IPS-20b (cell line): ENCODE results near the gene CIZ1.
"Not testable (repeated sequence)": the region's sequence is repeated elsewhere in the genome, so short reads cannot be mapped to it uniquely, and the experiment has no call there.

ENCODE experiments used
- H3K27ac ChIP-seq: one replicate; pipeline ENCODE4 v1.5.1; 2013; ENCODE audit warnings: low read length
- H3K27me3 ChIP-seq: 2 replicates; pipeline ENCODE4 v1.6.1; 2013; ENCODE audit warnings: mild to moderate bottlenecking, low read length, inconsistent platforms; ENCODE audit not compliant: insufficient read depth
- H3K36me3 ChIP-seq: 2 replicates; pipeline ENCODE4 v1.6.1; 2013; ENCODE audit warnings: low read depth, mild to moderate bottlenecking, inconsistent platforms, low read length, moderate library complexity; ENCODE audit not compliant: insufficient read depth
- H3K4me1 ChIP-seq: 2 replicates; pipeline ENCODE4 v1.6.1; 2013; ENCODE audit warnings: mild to moderate bottlenecking, control low read depth, inconsistent platforms, low read length, moderate library complexity; ENCODE audit not compliant: insufficient read depth
- H3K4me3 ChIP-seq: 2 replicates; pipeline ENCODE4 v1.5.1; 2013; ENCODE audit warnings: mild to moderate bottlenecking, low read length, inconsistent platforms
- H3K9ac ChIP-seq: 2 replicates; pipeline ENCODE4 v1.6.1; 2013; ENCODE audit warnings: low read depth, mild to moderate bottlenecking, inconsistent platforms, low read length, moderate library complexity
- H3K9me3 ChIP-seq: 2 replicates; pipeline ENCODE4 v1.6.1; 2013; ENCODE audit warnings: mild to moderate bottlenecking, low read depth, low read length, inconsistent platforms; ENCODE audit not compliant: insufficient read depth

CIZ1 gene

DNA sequence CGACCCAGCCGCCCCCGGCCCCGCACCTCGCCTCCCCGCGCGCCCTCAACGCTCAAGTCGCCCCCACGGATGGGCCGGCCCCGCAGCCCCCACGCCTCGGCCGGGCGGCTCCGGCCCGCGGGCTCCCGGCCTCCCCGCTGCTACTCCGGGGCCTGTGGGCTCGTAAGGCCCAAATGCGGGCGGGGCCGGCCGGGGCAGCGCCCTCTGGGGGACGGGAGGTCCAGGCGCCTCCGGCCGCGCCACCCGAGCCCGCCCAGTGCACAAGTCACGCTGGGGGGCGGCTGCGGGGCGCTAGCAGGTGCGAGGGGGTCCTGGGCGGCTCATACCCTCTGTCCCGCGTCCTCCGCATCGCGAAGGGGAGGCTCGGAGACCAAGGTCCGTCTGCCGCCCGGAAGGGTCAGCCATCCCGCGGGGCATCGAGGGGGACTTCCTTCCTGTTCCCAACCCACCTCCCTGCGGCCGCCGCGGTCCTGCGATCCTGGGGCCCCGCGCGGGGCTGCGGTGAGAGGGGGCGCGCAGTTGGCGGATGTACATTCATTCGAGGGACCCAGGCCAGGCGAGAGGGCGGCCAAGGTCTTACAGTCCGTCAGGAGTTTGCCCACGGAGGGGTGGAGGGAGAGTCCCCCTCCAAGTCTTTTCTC lies at the start of gene CIZ1:
CIZ1 (minus strand) TSS at position 167 of the 641 bp plus-strand sequence. CDS start 715 bp downstream, outside the sequence.
- peak within 1 kb of the TSS; percentile 88 for H3K4me3 ChIP-seq
- no peaks in the 10 kb centered on the region for H3K9me3 ChIP-seq
- H3K27me3 ChIP-seq, result peaks cover 5% of the 10 kb centered on the region; the same call in 1 of the 2 replicates

DNA sequence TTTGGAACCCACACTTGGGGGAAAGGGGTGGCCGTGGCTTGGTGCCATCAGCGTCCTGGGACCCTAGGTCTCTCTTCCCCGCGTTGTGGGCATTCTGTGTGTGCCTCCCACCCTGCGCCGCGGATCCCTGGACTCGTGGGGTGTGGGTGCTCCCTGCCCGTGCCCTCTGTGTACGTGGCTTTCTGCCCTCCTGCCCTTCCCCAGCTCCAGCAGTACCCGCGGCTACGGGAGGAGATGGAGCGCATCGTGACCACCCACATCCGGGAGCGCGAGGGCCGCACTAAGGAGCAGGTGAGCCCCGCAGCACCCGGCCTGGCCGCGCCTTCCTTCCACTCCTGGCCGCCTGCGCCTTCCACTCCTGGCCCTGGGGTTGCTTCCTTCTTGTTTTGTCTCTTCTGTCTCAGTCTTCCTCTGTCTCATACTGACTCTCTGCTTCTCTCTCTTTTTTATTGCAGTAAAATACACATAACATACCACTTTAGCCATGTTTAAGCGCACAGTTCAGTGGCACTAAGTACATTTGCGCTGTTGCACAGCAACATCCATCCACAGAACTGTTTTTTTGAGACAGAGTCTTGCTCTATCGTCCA lies 42.5 kb upstream of the CIZ1 start:
- H3K27me3 ChIP-seq, result no peaks in the 10 kb centered on the region
- no peak overlapping the region for H3K9ac ChIP-seq
- H3K4me1 ChIP-seq, result no peaks in the 10 kb centered on the region
- H3K36me3 ChIP-seq, result 0 out of 2 replicates have a peak, but pooled peaks cover 4% of the 10 kb centered on the region
- no peak overlapping the region for H3K4me3 ChIP-seq
- no peak overlapping the region for H3K27ac ChIP-seq
- H3K9me3 ChIP-seq, result no peaks in the 10 kb centered on the region

More for the DNA sequence above, at the start of gene CIZ1:
- Histone ChIP-seq H3K9ac (peak within 1 kb of the TSS; percentile 83; the same call in 1 of the 2 replicates), H3K36me3 (peaks cover 21% of the 10 kb centered on the region; the same call in 1 of the 2 replicates), H3K4me1 (no peaks in the 10 kb centered on the region; the same call in 1 of the 2 replicates), H3K27ac (no peak within 1 kb of the TSS)

DNA sequence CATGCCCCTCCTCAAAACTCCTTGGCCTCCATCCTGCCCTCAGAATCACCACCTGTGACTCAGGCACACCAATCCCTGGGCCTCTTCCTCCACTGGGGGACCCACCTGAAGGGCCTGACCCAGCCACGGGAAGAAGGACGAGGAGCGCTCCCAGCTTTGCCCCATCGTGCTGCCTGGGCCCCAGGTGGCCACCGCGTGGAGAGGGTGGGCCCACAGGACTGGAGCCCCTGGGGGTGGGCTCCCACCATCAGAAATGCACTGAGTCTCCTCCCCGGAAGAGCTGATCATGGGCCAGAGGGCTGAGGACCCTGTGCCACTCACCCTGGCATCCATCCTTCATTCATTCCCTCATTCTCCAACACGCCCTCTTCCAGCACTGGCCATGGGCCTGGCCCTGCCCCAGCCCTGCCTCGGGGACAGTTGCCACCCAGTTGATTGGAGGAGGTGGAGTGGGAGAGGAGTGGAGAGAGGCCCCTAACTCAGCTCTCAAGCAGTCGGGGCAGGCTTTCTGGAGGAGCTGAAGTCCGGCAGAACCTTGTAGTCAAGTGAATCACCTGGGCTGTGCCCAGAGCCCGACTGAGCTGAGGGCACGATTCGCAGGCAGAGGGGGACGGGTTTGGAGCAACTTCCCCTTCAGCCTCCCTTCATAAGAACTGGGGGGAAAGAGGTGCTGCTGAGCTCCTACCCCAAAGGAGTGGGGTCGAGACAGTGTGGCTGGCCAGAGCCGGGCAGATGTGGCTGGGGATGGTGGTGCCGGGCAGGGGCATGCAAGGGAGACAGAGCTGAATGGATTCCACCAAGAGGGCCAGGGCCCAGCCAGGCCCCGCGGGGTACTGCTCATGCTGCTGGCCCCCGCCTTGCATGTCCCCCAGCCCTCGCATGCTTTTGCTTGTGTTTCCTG lies 41.4 kb upstream of the CIZ1 start:
- H3K9me3 ChIP-seq, result no peaks in the 10 kb centered on the region
- no peak overlapping the region for H3K9ac ChIP-seq
- no peak overlapping the region for H3K4me3 ChIP-seq
- no peaks in the 10 kb centered on the region for H3K4me1 ChIP-seq
- H3K27me3 ChIP-seq, result no peaks in the 10 kb centered on the region
- 0 out of 2 replicates have a peak, but pooled peaks cover 4% of the 10 kb centered on the region for H3K36me3 ChIP-seq
- no peak overlapping the region for H3K27ac ChIP-seq

GRCh38 chr9:128231638-128232527 lies 40.5 kb upstream of the CIZ1 start:
- H3K4me3 ChIP-seq, result no peak overlapping the region
- H3K36me3 ChIP-seq, result 0 out of 2 replicates have a peak, but pooled peaks cover 2% of the 10 kb centered on the region
- no peaks in the 10 kb centered on the region for H3K9me3 ChIP-seq

GRCh38 chr9:128230897-128231296 lies 39.5 kb upstream of the CIZ1 start:
- not testable (repeated sequence) for H3K4me3 ChIP-seq, H3K27me3 ChIP-seq, H3K9ac ChIP-seq, H3K27ac ChIP-seq, H3K36me3 ChIP-seq, H3K4me1 ChIP-seq, H3K9me3 ChIP-seq

More at GRCh38 chr9:128231638-128232527, 40.5 kb upstream of the CIZ1 start:
- no peak overlapping the region for H3K27ac ChIP-seq
- H3K9ac ChIP-seq, result no peak overlapping the region
- H3K4me1 ChIP-seq, result no peaks in the 10 kb centered on the region
- no peaks in the 10 kb centered on the region for H3K27me3 ChIP-seq

DNA sequence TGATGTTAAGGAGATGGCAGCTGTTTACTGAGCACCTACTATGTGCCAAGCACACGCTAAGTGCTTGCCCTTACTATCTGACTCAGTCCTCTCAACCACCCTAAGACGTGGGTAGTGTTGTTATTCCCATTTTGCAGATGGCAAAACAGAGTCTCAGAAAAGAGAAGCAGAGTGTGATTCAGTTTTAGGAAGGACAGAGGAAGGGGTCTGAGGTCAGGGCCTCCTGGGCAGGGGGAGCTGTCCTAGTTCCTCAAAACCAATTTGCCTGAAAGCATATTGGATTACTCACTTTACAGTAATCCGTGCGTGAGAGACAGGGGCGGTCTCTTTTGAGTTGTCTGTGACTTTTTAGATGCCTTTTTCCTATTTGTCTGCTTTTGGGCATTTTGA lies 35.0 kb upstream of the CIZ1 start:
- H3K4me1 ChIP-seq, result no peaks in the 10 kb centered on the region
- peaks cover 6% of the 10 kb centered on the region; the same call in 1 of the 2 replicates for H3K36me3 ChIP-seq
- H3K9ac ChIP-seq, result no peak overlapping the region
- H3K27ac ChIP-seq, result no peak overlapping the region
- no peaks in the 10 kb centered on the region for H3K9me3 ChIP-seq
- no peak overlapping the region for H3K4me3 ChIP-seq
- H3K27me3 ChIP-seq, result no peaks in the 10 kb centered on the region

DNA sequence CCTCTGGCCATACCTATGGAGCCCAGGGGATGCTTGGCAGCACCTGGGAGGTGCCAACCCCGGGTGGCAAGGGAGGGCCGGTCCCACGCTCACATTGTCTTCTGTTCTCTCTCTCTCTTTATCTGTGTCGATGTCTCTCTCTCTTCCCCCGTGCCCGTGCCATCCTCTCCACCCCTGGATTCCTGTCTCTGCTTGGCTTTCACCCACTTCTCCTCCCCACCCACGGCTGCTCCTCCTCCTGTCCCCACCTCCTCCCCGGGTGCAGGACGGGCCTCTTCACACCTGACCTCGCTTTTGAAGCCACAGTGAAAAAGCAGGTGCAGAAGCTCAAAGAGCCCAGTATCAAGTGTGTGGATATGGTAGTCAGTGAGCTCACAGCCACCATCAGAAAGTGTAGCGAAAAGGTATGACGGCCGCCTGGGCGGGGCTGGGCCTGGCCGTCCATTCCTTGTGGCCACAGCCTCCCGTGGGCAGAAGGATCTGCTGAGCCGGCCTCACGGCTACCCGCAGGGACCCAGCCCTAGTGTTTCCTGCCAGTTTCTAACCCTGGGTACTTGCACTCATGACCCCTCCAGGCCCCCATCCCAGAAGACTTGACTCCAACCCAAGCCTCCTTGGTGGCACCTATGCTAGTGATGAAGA lies 34.5 kb upstream of the CIZ1 start:
- Histone ChIP-seq H3K36me3 (peaks cover 10% of the 10 kb centered on the region; the same call in 1 of the 2 replicates), H3K4me3 (no peak overlapping the region), H3K9ac (no peak overlapping the region), H3K27ac (no peak overlapping the region), H3K9me3 (no peaks in the 10 kb centered on the region), H3K27me3 (no peaks in the 10 kb centered on the region), H3K4me1 (no peaks in the 10 kb centered on the region)

DNA sequence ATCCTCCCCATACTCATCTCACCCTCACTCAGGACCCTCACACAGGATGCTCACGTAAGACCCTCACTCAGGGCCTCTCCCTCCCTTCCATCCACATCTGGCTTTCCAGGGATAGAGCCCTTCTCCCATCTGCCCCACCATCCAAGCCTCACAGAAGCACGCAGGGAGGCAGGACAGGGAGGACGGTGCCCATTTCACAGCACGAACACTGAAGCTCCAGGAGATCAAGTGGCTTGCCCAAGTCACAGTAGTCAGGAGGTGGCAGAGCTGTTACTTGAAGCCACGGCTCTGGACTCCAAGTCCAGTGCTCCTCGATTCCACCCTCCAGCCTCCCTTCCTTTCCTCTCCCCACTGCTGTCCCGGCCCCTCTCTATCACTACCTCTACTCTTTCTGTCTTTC lies 33.5 kb upstream of the CIZ1 start:
- H3K4me1 ChIP-seq, result no peaks in the 10 kb centered on the region
- H3K36me3 ChIP-seq, result peaks cover 17% of the 10 kb centered on the region
- no peak overlapping the region for H3K9ac ChIP-seq
- no peak overlapping the region for H3K27ac ChIP-seq
- no peaks in the 10 kb centered on the region for H3K27me3 ChIP-seq
- no peaks in the 10 kb centered on the region for H3K9me3 ChIP-seq
- no peak overlapping the region for H3K4me3 ChIP-seq

GRCh38 chr9:128222880-128223670 lies 31.7 kb upstream of the CIZ1 start:
- Histone ChIP-seq H3K4me3 (no peak overlapping the region), H3K27ac (no peak overlapping the region), H3K36me3 (peaks cover 17% of the 10 kb centered on the region), H3K4me1 (peaks cover 3% of the 10 kb centered on the region; the same call in 1 of the 2 replicates), H3K27me3 (no peaks in the 10 kb centered on the region), H3K9me3 (no peaks in the 10 kb centered on the region), H3K9ac (no peak overlapping the region)

- Histone ChIP-seq H3K4me1 (peaks cover 3% of the 10 kb centered on the region; the same call in 1 of the 2 replicates), H3K9ac (no peak overlapping the region), H3K36me3 (peaks cover 17% of the 10 kb centered on the region), H3K4me3 (no peak overlapping the region), H3K27me3 (no peaks in the 10 kb centered on the region), H3K9me3 (no peaks in the 10 kb centered on the region), H3K27ac (no peak overlapping the region)
Measured at GRCh38 chr9:128222026-128222425, 30.7 kb upstream of the CIZ1 start.
